GM12875 (cell line): ENCODE data around the gene MAP1LC3A.

ENCODE experiments used
- H3K4me3 ChIP-seq: one replicate; pipeline ENCODE4 v1.5.1; 2011; ENCODE audit warnings: low read depth, low read length, control low read depth
- TF ChIP-seq, protein P1 (sequence below): IDR thresholded peaks from 2 replicates; pipeline ENCODE4 v1.5.1; 2011; ENCODE audit warnings: low read depth, mild to moderate bottlenecking, control low read depth, inconsistent platforms, low read length, moderate library complexity, borderline replicate concordance; ENCODE audit not compliant: insufficient read depth

Gene MAP1LC3A

GRCh38 chr20:34541917-34542316 is 16.6 kb upstream of the MAP1LC3A start:
- no peak overlapping the region for H3K4me3 ChIP-seq

DNA sequence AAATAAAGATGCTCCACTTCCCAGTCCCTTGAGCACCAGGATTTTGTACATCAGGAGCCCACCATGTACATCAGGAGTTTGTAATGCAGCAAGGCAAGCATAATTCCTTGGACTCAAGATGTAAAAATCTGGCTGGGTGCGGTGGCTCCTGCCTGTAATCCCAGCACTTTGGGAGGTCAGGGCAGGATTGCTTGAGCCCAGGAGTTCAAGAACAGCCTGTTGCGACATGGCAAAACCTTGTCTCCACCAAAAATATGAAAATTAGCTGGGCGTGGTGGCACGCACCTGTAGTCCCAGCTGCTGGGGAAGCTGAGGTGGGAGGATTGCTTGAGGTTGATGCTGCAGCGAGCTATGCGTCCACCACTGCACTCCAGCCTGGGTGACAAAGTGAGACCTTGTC is 16.1 kb upstream of the MAP1LC3A start:
- no peak overlapping the region for H3K4me3 ChIP-seq
- TF ChIP-seq, protein P1, sequence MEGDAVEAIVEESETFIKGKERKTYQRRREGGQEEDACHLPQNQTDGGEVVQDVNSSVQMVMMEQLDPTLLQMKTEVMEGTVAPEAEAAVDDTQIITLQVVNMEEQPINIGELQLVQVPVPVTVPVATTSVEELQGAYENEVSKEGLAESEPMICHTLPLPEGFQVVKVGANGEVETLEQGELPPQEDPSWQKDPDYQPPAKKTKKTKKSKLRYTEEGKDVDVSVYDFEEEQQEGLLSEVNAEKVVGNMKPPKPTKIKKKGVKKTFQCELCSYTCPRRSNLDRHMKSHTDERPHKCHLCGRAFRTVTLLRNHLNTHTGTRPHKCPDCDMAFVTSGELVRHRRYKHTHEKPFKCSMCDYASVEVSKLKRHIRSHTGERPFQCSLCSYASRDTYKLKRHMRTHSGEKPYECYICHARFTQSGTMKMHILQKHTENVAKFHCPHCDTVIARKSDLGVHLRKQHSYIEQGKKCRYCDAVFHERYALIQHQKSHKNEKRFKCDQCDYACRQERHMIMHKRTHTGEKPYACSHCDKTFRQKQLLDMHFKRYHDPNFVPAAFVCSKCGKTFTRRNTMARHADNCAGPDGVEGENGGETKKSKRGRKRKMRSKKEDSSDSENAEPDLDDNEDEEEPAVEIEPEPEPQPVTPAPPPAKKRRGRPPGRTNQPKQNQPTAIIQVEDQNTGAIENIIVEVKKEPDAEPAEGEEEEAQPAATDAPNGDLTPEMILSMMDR = no peak

More at GRCh38 chr20:34541917-34542316, 16.6 kb upstream of the MAP1LC3A start:
- TF ChIP-seq, protein P1 = no peak

GRCh38 chr20:34543463-34544056 is 15.0 kb upstream of the MAP1LC3A start:
- no peak overlapping the region for H3K4me3 ChIP-seq
- TF ChIP-seq, protein P1 = no peak

- TF ChIP-seq, protein P1 = no peak
- no peak overlapping the region for H3K4me3 ChIP-seq
These were observed 14.3 kb upstream of the MAP1LC3A start for GRCh38 chr20:34544109-34544796.

GRCh38 chr20:34546751-34547181 is 11.8 kb upstream of the MAP1LC3A start:
- H3K4me3 ChIP-seq = no peak overlapping the region
- TF ChIP-seq, protein P1 = no peak

GRCh38 chr20:34547844-34548613 is 10.5 kb upstream of the MAP1LC3A start:
- no peak overlapping the region for H3K4me3 ChIP-seq
- TF ChIP-seq, protein P1 = no peak
